Smooth muscle cell (in vitro differentiated cells): ENCODE data around the gene ZC3H12D. TPM values are rescaled to one million over a fixed set of nuclear protein-coding genes. Genes with fewer than 3 reads are reported as not detected.

Source experiments
- DNase-seq: peaks from one replicate; lab custom pipeline; 2025; ENCODE audit not compliant: unreplicated experiment; lab: John Stamatoyannopoulos, UW
- H2AFZ ChIP-seq: fragments of 200-600 bp; sonication (generic); 2 replicates; pipeline ENCODE4 v1.6.0; 2016; ENCODE audit warnings: antibody characterized with exemption, low read depth, mild to moderate bottlenecking
- H3F3A ChIP-seq: fragments of 200-600 bp; sonication (generic); 2 replicates; pipeline ENCODE4 v1.6.0; 2017; ENCODE audit warnings: antibody characterized with exemption, low read depth
- H3K27ac ChIP-seq: fragments of 200-600 bp; sonication (generic); 2 replicates; pipeline ENCODE4 v1.5.1; 2016; ENCODE audit warnings: low read depth, mild to moderate bottlenecking
- H3K27me3 ChIP-seq: fragments of 200-600 bp; sonication (generic); 2 replicates; pipeline ENCODE4 v1.6.1; 2016; ENCODE audit warnings: low read depth, mild to moderate bottlenecking
- H3K36me3 ChIP-seq: fragments of 200-600 bp; sonication (generic); 2 replicates; pipeline ENCODE4 v1.5.1; 2016; ENCODE audit warnings: low read depth
- H3K4me1 ChIP-seq: fragments of 200-600 bp; sonication (generic); 2 replicates; pipeline ENCODE4 v1.5.1; 2016; ENCODE audit warnings: low read depth
- H3K4me2 ChIP-seq: fragments of 200-600 bp; sonication (generic); 2 replicates; pipeline ENCODE4 v1.6.0; 2016; ENCODE audit warnings: mild to moderate bottlenecking
- H3K4me3 ChIP-seq: fragments of 200-600 bp; sonication (generic); 2 replicates; pipeline ENCODE4 v1.5.1; 2016; ENCODE audit warnings: mild to moderate bottlenecking
- H3K79me2 ChIP-seq: fragments of 200-600 bp; sonication (generic); 2 replicates; pipeline ENCODE4 v1.6.0; 2016; ENCODE audit warnings: low read depth, mild to moderate bottlenecking
- H3K9ac ChIP-seq: fragments of 200-600 bp; sonication (generic); 2 replicates; pipeline ENCODE4 v1.6.0; 2016; ENCODE audit warnings: low read depth
- H3K9me3 ChIP-seq: fragments of 200-600 bp; sonication (generic); replicated peaks from 2 replicates; pipeline ENCODE4 v1.5.1; 2016; ENCODE audit warnings: low read depth
- H4K20me1 ChIP-seq: fragments of 200-600 bp; sonication (generic); 2 replicates; pipeline ENCODE4 v1.6.0; 2016; ENCODE audit warnings: low read depth
- CTCF ChIP-seq: fragments of 200-600 bp; sonication (generic); IDR thresholded peaks from 2 replicates; pipeline ENCODE4 v1.5.1; 2017; ENCODE audit warnings: borderline replicate concordance, mild to moderate bottlenecking, antibody characterized with exemption; ENCODE audit not compliant: insufficient read depth, poor library complexity, severe bottlenecking
- WGBS: methylation state at CpG from one replicate; pipeline ENCODE4 v1.1.7; 2016; ENCODE audit warnings: low lambda C conversion rate; 5-methylcytosine and 5-hydroxymethylcytosine counted together
- polyA plus RNA-seq: library from polyadenylated mRNA; unstranded; fragments of >200 nt; fragmentation: Nextera tagmentation; extraction: Ambion mirVana; gene quantifications from 2 replicates; pipeline ENCODE4 v1.2.1, GENCODE V29; 2016
- total RNA-seq: library from RNA; depleted of rRNA; stranded (reverse); fragments of >200 nt; gene quantifications from 2 replicates; pipeline ENCODE4 v1.2.3, GENCODE V29; 2014

ZC3H12D gene
- total and polyA plus RNA-seq, 2 experiments from 2014 or later, result not detected

GRCh38 chr6:149477544-149477943, 7.3 kb downstream of the ZC3H12D start:
- Histone ChIP-seq H3K36me3 (no peaks in the 10 kb centered on the region), H3K27ac (no peak overlapping the region), H3K9me3 (no peaks in the 10 kb centered on the region), H4K20me1 (no peaks in the 10 kb centered on the region), H3K4me1 (no peaks in the 10 kb centered on the region), H3F3A (no peaks in the 10 kb centered on the region), H3K27me3 (no peaks in the 10 kb centered on the region), H3K4me3 (no peak overlapping the region), H2AFZ (no peak overlapping the region), H3K79me2 (no peaks in the 10 kb centered on the region), H3K9ac (no peak overlapping the region), H3K4me2 (no peak overlapping the region)
- 92% methylated on average over 5 of the region's 5 CpGs for WGBS
- no peak for DNase-seq
- TF ChIP-seq CTCF, result no peak

- no peaks in the 10 kb centered on the region for H3K4me1 ChIP-seq
- H4K20me1 ChIP-seq, result no peaks in the 10 kb centered on the region
- H3K79me2 ChIP-seq, result no peaks in the 10 kb centered on the region
- no peak for DNase-seq
- no peaks in the 10 kb centered on the region for H3K36me3 ChIP-seq
- H3K9me3 ChIP-seq, result no peaks in the 10 kb centered on the region
- H3K4me3 ChIP-seq, result no peak overlapping the region
- H3K4me2 ChIP-seq, result no peak overlapping the region
- H3K9ac ChIP-seq, result no peak overlapping the region
- H2AFZ ChIP-seq, result no peak overlapping the region
- TF ChIP-seq CTCF, result no peak
- 70% methylated on average over 6 of the region's 6 CpGs for WGBS
- H3K27ac ChIP-seq, result no peak overlapping the region
- H3F3A ChIP-seq, result no peaks in the 10 kb centered on the region
- no peaks in the 10 kb centered on the region for H3K27me3 ChIP-seq
These were observed 7.9 kb downstream of the ZC3H12D start for GRCh38 chr6:149476789-149477455.

- Histone ChIP-seq H3K4me3 (no peak overlapping the region), H3K4me2 (no peak overlapping the region), H3K36me3 (no peaks in the 10 kb centered on the region), H4K20me1 (no peaks in the 10 kb centered on the region), H3K27me3 (no peaks in the 10 kb centered on the region), H3F3A (no peaks in the 10 kb centered on the region), H3K79me2 (no peaks in the 10 kb centered on the region), H3K9me3 (no peaks in the 10 kb centered on the region), H3K27ac (no peak overlapping the region), H3K9ac (no peak overlapping the region), H3K4me1 (no peaks in the 10 kb centered on the region), H2AFZ (no peak overlapping the region)
- DNase-seq, result no peak
- 91% methylated on average over 26 of the region's 30 CpGs for WGBS
- TF ChIP-seq CTCF, result no peak
These were observed 10.5 kb downstream of the ZC3H12D start for GRCh38 chr6:149474108-149474935.
